PFSK-1 (cell line): ENCODE results near the gene SYNJ2.

ENCODE experiments used
- FOXP2 ChIP-seq: optimal IDR thresholded peaks from 2 replicates; pipeline ENCODE3; 2011; ENCODE audit warnings: borderline replicate concordance, control low read depth, inconsistent platforms; ENCODE audit not compliant: insufficient read depth; ENCODE audit errors: extremely low read length, extremely low read depth
- POLR2AphosphoS5 ChIP-seq: IDR thresholded peaks from 2 replicates; pipeline ENCODE4 v1.6.1; 2012; ENCODE audit warnings: low read depth, mild to moderate bottlenecking, control low read depth, low read length, moderate library complexity
- REST ChIP-seq, 2 experiments: IDR thresholded peaks; 2 replicates each; pipeline versions ENCODE4 v1.6.1 to v1.8.0; 2011 to 2012; ENCODE audit warnings: low read depth in 2 of 2, low read length in 2 of 2, control low read depth in 1 of 2, inconsistent platforms in 1 of 2, mild to moderate bottlenecking in 1 of 2, moderate library complexity in 1 of 2; ENCODE audit not compliant: insufficient read depth in 1 of 2
- SIN3A ChIP-seq: IDR thresholded peaks from 2 replicates; pipeline ENCODE4 v1.6.1; 2012; ENCODE audit warnings: mild to moderate bottlenecking, low read length, moderate library complexity, borderline replicate concordance; ENCODE audit not compliant: insufficient read depth
- TAF1 ChIP-seq: IDR thresholded peaks from 2 replicates; pipeline ENCODE4 v1.6.1; 2012; ENCODE audit warnings: low read length, control low read depth, borderline replicate concordance; ENCODE audit not compliant: insufficient read depth

Gene SYNJ2

DNA sequence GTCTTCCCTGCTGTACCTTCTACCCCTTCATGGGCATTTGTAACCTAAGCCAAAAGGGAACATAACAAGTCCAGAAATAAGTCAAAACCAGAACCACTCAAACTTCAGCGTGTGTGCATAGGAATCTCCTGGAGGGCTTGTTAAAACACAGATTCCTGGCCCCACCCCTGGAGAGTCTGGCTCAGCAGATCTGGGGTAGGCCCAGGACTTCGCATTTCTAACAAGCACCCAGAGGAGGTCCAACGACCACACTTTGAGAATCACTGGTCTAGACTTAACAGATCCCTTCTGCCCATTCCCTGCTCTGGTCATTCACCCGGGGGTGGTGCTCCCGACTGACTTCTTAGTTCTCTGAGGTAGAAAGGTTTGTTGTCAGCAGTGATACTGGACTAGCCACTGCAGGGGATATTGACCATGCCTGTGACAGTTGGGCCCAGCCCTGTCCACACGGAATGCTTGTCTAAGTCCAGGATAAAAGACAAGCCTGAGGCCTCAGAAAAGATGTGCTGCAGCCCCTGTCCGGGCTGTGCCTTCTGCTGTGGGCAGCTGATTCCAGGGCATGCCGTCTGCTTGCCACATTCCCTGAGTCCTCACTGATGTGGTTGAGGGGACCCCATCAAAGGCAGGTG lies 68.6 kb downstream of the SYNJ2 start:
- TF ChIP-seq SIN3A (no peak), REST (IDR thresholded peaks at IDR 0.05; ENCODE audit: insufficient read depth in 1 of 2, low read depth in 2 of 2, low read length in 2 of 2) (no peak), FOXP2 (no peak), TAF1 (no peak), POLR2AphosphoS5 (no peak)

DNA sequence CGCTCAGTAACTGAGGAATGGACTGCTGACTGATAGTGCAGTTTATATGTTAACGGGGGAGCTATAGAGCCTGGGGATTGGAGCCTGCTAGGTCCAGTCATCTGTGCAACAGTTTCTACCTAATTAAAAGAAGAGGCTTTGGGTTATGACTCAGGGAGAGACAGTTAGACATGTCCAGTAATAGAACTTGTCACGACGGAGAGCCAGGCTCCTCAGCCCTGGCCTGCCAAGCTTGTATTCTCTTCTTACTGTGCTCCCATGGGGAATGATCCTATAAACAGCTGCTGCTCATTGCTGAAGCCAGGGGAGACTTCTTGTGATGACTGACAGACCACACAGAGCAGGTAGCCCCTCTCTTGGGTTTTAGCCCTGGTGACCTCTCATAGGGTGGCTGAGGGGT lies 69.3 kb downstream of the SYNJ2 start:
- TF ChIP-seq REST (IDR thresholded peaks at IDR 0.05; ENCODE audit: insufficient read depth in 1 of 2, low read depth in 2 of 2, low read length in 2 of 2) = no peak

GRCh38 chr6:158051968-158052367 lies 70.3 kb downstream of the SYNJ2 start:
- TF ChIP-seq TAF1 (no peak), REST (IDR thresholded peaks at IDR 0.05; ENCODE audit: insufficient read depth in 1 of 2, low read depth in 2 of 2, low read length in 2 of 2) (no peak), FOXP2 (no peak), SIN3A (no peak), POLR2AphosphoS5 (no peak)

DNA sequence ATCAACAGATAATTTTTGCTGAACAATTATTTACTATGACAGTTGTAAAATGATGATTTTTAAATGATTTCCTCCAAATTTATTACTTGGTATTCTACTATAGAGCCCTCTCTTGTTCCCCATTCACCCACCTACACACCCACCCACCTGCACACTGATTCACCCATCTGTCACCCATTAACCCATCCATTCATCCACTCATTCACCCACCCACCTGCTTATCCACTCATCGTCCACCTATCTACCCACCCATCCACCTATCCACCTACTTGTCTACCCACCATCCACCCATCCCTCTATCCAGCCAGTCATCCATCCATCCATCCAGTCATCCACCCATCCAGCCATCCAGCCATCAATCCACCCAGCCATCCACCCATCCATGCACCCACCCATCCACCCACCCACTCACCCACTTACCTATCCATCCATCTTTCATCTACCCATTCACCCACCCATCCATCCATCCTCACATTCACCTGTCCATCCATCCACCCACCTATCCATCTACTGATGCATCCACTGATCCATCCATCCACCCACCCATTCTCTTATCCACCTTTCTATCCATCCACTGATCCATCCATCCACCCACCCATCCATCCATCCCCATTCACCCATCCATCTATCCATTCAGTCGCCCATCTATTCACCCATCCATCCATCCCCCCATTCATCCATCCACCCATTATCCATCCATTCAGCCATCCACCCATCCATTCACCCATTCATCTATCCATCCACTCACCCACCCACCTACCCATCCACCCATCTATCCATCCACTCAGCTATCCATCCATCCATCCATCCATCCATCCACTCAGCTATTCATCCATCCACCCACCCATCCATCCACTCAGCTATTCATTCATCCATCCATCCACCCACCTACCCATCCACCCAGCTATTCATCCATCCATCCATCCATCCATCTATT lies 72.0 kb downstream of the SYNJ2 start:
- TF ChIP-seq SIN3A = no peak
- TF ChIP-seq FOXP2 = no peak
- TF ChIP-seq REST (IDR thresholded peaks at IDR 0.05; ENCODE audit: insufficient read depth in 1 of 2, low read depth in 2 of 2, low read length in 2 of 2) = no peak
